ENCODE results near the gene SLC9A9.

Gene SLC9A9

DNA sequence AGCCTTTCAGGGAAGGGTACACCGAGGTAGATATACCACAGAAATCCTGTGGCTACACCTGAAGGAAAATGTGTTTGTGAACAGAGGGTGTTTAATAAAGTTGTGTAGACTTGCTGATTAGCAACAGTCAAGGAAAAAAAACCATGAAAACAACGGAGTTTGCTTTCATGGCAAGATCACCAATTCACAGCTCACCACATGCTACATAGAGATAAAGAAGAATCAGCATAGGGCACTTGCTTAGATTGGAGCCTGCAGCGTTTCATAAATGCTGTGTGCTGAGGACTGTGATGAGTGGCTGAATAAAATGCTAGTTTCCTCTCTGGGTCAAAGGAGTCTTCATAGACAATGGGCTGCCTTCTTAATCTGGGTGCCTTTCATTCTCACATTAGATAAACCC, 257.6 kb downstream of the SLC9A9 start (continued):
- TF ChIP-seq, protein P1, sequence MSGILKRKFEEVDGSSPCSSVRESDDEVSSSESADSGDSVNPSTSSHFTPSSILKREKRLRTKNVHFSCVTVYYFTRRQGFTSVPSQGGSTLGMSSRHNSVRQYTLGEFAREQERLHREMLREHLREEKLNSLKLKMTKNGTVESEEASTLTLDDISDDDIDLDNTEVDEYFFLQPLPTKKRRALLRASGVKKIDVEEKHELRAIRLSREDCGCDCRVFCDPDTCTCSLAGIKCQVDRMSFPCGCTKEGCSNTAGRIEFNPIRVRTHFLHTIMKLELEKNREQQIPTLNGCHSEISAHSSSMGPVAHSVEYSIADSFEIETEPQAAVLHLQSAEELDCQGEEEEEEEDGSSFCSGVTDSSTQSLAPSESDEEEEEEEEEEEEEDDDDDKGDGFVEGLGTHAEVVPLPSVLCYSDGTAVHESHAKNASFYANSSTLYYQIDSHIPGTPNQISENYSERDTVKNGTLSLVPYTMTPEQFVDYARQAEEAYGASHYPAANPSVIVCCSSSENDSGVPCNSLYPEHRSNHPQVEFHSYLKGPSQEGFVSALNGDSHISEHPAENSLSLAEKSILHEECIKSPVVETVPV (CRISPR knock-in tag; IDR thresholded peaks at IDR 0.05): no peak
- TF ChIP-seq GLIS3 (CRISPR knock-in tag; IDR thresholded peaks at IDR 0.05): no peak
- no peak for TF ChIP-seq BACH2 (CRISPR knock-in tag; IDR thresholded peaks at IDR 0.05; ENCODE audit: borderline replicate concordance)
- TF ChIP-seq ZNF70 (CRISPR knock-in tag; IDR thresholded peaks at IDR 0.05): no peak

DNA sequence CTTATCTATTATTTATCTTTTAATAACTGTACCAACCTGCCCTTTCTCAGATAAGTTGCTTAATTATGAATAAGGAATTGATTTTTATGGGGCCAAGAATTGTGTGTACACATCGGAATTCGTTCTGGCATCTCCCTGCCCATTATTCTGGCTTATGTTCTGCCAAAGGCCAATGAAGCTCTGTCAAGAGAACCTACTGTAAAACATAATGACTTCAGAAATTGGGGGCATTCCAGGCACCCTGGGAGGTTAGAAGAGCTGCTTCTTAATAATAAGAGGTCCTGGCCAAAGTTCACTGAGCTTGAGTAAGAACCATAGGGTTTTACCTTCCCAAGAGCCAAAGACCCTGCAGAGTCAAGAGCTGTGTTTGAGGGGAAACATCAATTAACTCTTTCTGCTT, 261.7 kb downstream of the SLC9A9 start:
- no peak for ATAC-seq
- TF ChIP-seq ESRRG (CRISPR knock-in tag; IDR thresholded peaks at IDR 0.05) (no peak), ISL1 (CRISPR knock-in tag; IDR thresholded peaks at IDR 0.05) (no peak), ZFP30 (CRISPR knock-in tag; IDR thresholded peaks at IDR 0.05) (no peak), GLIS3 (CRISPR knock-in tag; IDR thresholded peaks at IDR 0.05) (no peak), ZC3H10 (CRISPR knock-in tag; IDR thresholded peaks at IDR 0.05) (no peak), PPARA (CRISPR knock-in tag; IDR thresholded peaks at IDR 0.05; ENCODE audit: borderline replicate concordance) (no peak), RARB (CRISPR knock-in tag; IDR thresholded peaks at IDR 0.05) (no peak), ARNTL (CRISPR knock-in tag; IDR thresholded peaks at IDR 0.05; ENCODE audit: borderline replicate concordance, low read depth) (no peak), BACH2 (CRISPR knock-in tag; IDR thresholded peaks at IDR 0.05; ENCODE audit: borderline replicate concordance) (no peak), TOX (CRISPR knock-in tag; IDR thresholded peaks at IDR 0.05; ENCODE audit: borderline replicate concordance) (no peak), ZNF8 (CRISPR knock-in tag; IDR thresholded peaks at IDR 0.05) (no peak)
- TF ChIP-seq, protein P2, sequence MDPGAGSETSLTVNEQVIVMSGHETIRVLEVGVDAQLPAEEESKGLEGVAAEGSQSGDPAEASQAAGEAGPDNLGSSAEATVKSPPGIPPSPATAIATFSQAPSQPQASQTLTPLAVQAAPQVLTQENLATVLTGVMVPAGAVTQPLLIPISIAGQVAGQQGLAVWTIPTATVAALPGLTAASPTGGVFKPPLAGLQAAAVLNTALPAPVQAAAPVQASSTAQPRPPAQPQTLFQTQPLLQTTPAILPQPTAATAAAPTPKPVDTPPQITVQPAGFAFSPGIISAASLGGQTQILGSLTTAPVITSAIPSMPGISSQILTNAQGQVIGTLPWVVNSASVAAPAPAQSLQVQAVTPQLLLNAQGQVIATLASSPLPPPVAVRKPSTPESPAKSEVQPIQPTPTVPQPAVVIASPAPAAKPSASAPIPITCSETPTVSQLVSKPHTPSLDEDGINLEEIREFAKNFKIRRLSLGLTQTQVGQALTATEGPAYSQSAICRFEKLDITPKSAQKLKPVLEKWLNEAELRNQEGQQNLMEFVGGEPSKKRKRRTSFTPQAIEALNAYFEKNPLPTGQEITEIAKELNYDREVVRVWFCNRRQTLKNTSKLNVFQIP (CRISPR knock-in tag; IDR thresholded peaks at IDR 0.05; ENCODE audit: borderline replicate concordance, low read depth): no peak
- TF ChIP-seq, protein P1 (CRISPR knock-in tag; IDR thresholded peaks at IDR 0.05): no peak
- TF ChIP-seq, protein P3, sequence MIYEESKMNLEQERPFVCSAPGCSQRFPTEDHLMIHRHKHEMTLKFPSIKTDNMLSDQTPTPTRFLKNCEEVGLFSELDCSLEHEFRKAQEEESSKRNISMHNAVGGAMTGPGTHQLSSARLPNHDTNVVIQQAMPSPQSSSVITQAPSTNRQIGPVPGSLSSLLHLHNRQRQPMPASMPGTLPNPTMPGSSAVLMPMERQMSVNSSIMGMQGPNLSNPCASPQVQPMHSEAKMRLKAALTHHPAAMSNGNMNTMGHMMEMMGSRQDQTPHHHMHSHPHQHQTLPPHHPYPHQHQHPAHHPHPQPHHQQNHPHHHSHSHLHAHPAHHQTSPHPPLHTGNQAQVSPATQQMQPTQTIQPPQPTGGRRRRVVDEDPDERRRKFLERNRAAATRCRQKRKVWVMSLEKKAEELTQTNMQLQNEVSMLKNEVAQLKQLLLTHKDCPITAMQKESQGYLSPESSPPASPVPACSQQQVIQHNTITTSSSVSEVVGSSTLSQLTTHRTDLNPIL (CRISPR knock-in tag; IDR thresholded peaks at IDR 0.05; ENCODE audit: low read depth): no peak
- TF ChIP-seq, protein P4, sequence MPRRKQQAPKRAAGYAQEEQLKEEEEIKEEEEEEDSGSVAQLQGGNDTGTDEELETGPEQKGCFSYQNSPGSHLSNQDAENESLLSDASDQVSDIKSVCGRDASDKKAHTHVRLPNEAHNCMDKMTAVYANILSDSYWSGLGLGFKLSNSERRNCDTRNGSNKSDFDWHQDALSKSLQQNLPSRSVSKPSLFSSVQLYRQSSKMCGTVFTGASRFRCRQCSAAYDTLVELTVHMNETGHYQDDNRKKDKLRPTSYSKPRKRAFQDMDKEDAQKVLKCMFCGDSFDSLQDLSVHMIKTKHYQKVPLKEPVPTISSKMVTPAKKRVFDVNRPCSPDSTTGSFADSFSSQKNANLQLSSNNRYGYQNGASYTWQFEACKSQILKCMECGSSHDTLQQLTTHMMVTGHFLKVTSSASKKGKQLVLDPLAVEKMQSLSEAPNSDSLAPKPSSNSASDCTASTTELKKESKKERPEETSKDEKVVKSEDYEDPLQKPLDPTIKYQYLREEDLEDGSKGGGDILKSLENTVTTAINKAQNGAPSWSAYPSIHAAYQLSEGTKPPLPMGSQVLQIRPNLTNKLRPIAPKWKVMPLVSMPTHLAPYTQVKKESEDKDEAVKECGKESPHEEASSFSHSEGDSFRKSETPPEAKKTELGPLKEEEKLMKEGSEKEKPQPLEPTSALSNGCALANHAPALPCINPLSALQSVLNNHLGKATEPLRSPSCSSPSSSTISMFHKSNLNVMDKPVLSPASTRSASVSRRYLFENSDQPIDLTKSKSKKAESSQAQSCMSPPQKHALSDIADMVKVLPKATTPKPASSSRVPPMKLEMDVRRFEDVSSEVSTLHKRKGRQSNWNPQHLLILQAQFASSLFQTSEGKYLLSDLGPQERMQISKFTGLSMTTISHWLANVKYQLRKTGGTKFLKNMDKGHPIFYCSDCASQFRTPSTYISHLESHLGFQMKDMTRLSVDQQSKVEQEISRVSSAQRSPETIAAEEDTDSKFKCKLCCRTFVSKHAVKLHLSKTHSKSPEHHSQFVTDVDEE (CRISPR knock-in tag; IDR thresholded peaks at IDR 0.05): no peak

DNA sequence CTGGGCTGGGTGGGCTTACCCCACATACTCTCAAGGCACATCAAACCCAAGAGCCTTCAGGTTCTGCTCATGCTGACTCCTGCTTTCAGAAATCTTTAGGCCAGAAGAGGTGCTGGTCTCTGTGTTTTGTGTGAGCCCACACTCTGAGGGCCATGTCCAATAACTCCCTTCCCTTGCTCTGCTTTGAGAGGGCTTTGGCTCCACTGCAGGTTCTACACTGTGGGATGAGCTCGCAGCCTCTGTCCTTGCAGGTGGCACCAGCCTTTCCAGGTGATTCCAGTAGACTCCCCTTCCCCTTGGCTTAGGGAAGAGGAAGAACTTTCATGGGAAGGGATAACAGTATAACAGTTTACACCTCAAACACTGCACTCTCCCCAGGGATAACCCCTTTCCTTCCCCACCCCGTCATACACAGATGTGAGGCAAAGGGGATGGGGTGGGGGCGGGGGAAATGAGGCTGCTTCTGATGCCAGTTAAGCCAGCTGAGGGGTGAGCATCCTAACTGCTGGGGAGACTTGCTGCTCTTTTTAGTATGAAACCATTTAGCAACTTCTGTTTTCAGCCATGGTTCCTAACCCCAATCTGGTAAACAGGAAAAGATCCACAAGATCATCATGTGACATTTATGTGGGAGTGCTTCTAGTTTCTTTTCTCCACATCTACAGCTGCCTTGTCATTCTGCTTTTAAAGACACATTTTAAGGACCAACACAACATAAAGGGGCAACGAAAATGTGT, 262.4 kb downstream of the SLC9A9 start:
- ATAC-seq: no peak
- TF ChIP-seq ZFP3 (CRISPR knock-in tag; IDR thresholded peaks at IDR 0.05) (no peak), PPARA (CRISPR knock-in tag; IDR thresholded peaks at IDR 0.05; ENCODE audit: borderline replicate concordance) (no peak), SNAI2 (CRISPR knock-in tag; IDR thresholded peaks at IDR 0.05) (no peak), TOX (CRISPR knock-in tag; IDR thresholded peaks at IDR 0.05; ENCODE audit: borderline replicate concordance) (no peak), RARB (CRISPR knock-in tag; IDR thresholded peaks at IDR 0.05) (no peak), CSDC2 (CRISPR knock-in tag; IDR thresholded peaks at IDR 0.05) (no peak), TCF4 (CRISPR knock-in tag; IDR thresholded peaks at IDR 0.05; ENCODE audit: borderline replicate concordance) (no peak)
- TF ChIP-seq, protein P1 (CRISPR knock-in tag; IDR thresholded peaks at IDR 0.05): no peak
- TF ChIP-seq, protein P2 (CRISPR knock-in tag; IDR thresholded peaks at IDR 0.05; ENCODE audit: borderline replicate concordance, low read depth): no peak
- TF ChIP-seq, protein P4 (CRISPR knock-in tag; IDR thresholded peaks at IDR 0.05): no peak
